Tibial nerve (tissue), 4 donors: ENCODE measurements around the gene TAX1BP1. TPM values are rescaled to one million over a fixed set of nuclear protein-coding genes. Genes with fewer than 3 reads are reported as not detected.

Experiments used
- DNase-seq, 2 donors: peaks; one replicate each; pipeline ENCODE4 v3.0.0-alpha.2; 2019; ENCODE audit warnings: low spot score in 2 of 2
- H3K27ac ChIP-seq, 4 donors: fragments of 200-600 bp; sonication (generic) in 3 of 4; one replicate each; pipeline ENCODE4 v1.5.1; 2017 to 2019; ENCODE audit warnings: mild to moderate bottlenecking in 1 of 4
- H3K27me3 ChIP-seq, 2 donors: fragments of 200-600 bp; sonication (generic) in 1 of 2; one replicate each; pipeline versions ENCODE4 v1.5.1 to v1.6.0; 2017 to 2019
- H3K36me3 ChIP-seq, 3 donors: fragments of 200-600 bp; sonication (generic); one replicate each; pipeline ENCODE4 v1.5.1; 2018 to 2019
- H3K4me1 ChIP-seq, 4 donors: fragments of 200-600 bp; sonication (generic) in 3 of 4; one replicate each; pipeline ENCODE4 v1.5.1; 2017 to 2019
- H3K4me3 ChIP-seq, 4 donors: fragments of 200-600 bp; sonication (generic) in 3 of 4; one replicate each; pipeline ENCODE4 v1.5.1; 2017 to 2019; ENCODE audit warnings: mild to moderate bottlenecking in 1 of 4, moderate library complexity in 1 of 4
- H3K9me3 ChIP-seq, 4 donors: fragments of 200-600 bp; sonication (generic) in 3 of 4; one replicate each; pipeline ENCODE4 v1.5.1; 2017 to 2019
- EP300 ChIP-seq, 2 donors: sonication (generic); formaldehyde crosslinking; IDR thresholded peaks; one replicate each; pipeline ENCODE4 v1.6.1; 2017; ENCODE audit warnings: antibody characterized with exemption in 2 of 2, mild to moderate bottlenecking in 1 of 2
- POLR2A ChIP-seq, 2 donors: fragments of 450-650 bp; IDR thresholded peaks; one replicate each; pipeline ENCODE4 v1.6.1; 2017; ENCODE audit warnings: antibody characterized with exemption in 2 of 2, mild to moderate bottlenecking in 2 of 2, moderate library complexity in 2 of 2
- WGBS, 2 donors: methylation state at CpG; one replicate each; pipeline ENCODE4 v1.1.5; 2018; 5-methylcytosine and 5-hydroxymethylcytosine counted together
- total RNA-seq, 4 donors: library from RNA; depleted of rRNA; stranded (reverse); fragments of >200 nt; gene quantifications; one replicate each; pipeline ENCODE4 v1.1.0, GENCODE V29; 2016
- TF ChIP-seq, protein P1 (sequence below), 5 experiments: fragments of 200-600 bp in 3 of 5; fragments of 450-650 bp in 2 of 5; sonication (generic) in 3 of 5; IDR thresholded peaks; one replicate each; pipeline ENCODE4 v1.5.1; 2016 to 2019; ENCODE audit warnings: antibody characterized with exemption in 5 of 5, mild to moderate bottlenecking in 3 of 5, moderate library complexity in 2 of 5

TAX1BP1 gene
- total RNA-seq, 4 donors from 2014 or later = 52.8 to 89.6 (median 71.8) TPM

DNA sequence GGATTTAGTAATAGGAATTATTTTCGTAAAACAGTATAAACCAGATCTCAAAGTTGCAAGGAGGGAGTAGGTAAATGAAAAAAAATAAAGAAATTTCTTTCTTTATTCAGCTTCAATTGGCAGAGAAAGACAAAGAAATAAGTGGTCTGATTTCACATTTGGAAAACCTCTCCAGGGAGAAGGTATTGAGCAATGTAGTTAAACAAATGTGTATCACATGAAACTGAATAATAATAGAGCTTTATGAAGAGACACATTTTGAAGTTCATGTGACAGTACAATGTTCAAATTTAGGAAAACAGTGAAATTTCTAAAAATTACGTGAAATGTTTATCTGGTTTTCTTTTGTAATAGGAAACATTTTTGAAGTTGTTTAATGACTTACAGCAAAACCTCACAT, 63.0 kb downstream of the TAX1BP1 start:
- no peak overlapping the region for H3K4me3 ChIP-seq
- no peaks in the 10 kb centered on the region for H3K9me3 ChIP-seq
- 62% methylated on average over 2 of the region's 2 CpGs for WGBS, 2 donors
- H3K36me3 ChIP-seq = peaks cover 0 to 6% (median 0%) of the 10 kb centered on the region in 3 donors
- TF ChIP-seq, protein P1, sequence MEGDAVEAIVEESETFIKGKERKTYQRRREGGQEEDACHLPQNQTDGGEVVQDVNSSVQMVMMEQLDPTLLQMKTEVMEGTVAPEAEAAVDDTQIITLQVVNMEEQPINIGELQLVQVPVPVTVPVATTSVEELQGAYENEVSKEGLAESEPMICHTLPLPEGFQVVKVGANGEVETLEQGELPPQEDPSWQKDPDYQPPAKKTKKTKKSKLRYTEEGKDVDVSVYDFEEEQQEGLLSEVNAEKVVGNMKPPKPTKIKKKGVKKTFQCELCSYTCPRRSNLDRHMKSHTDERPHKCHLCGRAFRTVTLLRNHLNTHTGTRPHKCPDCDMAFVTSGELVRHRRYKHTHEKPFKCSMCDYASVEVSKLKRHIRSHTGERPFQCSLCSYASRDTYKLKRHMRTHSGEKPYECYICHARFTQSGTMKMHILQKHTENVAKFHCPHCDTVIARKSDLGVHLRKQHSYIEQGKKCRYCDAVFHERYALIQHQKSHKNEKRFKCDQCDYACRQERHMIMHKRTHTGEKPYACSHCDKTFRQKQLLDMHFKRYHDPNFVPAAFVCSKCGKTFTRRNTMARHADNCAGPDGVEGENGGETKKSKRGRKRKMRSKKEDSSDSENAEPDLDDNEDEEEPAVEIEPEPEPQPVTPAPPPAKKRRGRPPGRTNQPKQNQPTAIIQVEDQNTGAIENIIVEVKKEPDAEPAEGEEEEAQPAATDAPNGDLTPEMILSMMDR (IDR thresholded peaks at IDR 0.05) = no peak
- TF ChIP-seq POLR2A (IDR thresholded peaks at IDR 0.05) (no peak), EP300 (IDR thresholded peaks at IDR 0.05) (peak in 1 of 2 donors; percentile 60)
- DNase-seq = no peak
- H3K27ac ChIP-seq = peak overlapping the region in 1 of 4 donors; percentile 65
- H3K4me1 ChIP-seq = peaks cover 0 to 8% (median 0%) of the 10 kb centered on the region in 4 donors
- H3K27me3 ChIP-seq = no peaks in the 10 kb centered on the region

DNA sequence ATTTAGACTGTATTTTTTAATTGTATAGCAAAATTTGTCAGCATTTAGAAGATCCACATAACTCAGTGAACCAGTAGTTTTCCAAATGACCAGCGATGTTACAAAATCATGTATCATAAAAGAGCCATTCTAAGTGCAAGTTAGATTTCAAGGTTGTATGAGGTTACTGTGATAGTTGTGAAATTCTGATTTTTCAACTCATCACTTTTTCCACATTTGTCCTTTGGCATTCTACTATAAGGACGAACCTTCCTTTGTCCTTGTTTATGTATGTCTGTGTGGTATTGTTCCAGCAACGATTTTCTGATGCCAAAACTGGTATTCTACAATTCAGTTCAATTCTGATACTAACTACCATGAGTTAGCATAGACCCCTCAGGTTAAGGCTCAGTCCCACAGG, 64.2 kb downstream of the TAX1BP1 start:
- Histone ChIP-seq H3K4me3 (no peak overlapping the region), H3K9me3 (no peaks in the 10 kb centered on the region), H3K4me1 (peaks cover 0 to 14% (median 1%) of the 10 kb centered on the region in 4 donors), H3K27ac (peak overlapping the region in 1 of 4 donors; percentile 65), H3K27me3 (no peaks in the 10 kb centered on the region), H3K36me3 (no peaks in the 10 kb centered on the region)
- TF ChIP-seq, protein P1 (IDR thresholded peaks at IDR 0.05) = no peak
- TF ChIP-seq EP300 (IDR thresholded peaks at IDR 0.05) = peak in 1 of 2 donors; percentile 45
- DNase-seq = no peak
- 77 to 82% methylated on average over 3 of the region's 3 CpGs for WGBS, 2 donors

DNA sequence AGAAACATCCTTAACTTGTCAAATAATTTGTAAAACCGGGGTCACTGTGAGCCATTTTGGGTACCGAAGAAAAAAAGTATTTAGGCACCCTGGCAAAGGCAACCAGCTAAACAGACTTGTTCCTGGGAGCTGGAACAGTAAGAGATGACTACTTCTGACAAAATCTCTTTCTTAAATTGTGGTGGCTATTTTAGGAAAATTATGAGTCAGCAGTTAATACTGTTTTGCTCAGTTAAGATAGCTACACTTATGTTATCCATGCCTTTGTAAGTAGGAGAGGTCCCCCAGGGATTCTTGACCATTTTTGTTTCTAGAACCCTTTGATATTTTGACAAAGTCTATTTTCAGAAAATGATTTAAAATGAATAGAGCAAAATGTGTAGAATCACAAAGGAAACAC, 68.7 kb downstream of the TAX1BP1 start:
- DNase-seq = no peak
- H3K9me3 ChIP-seq = no peaks in the 10 kb centered on the region
- no peak overlapping the region for H3K27ac ChIP-seq
- WGBS, 2 donors = 86 to 95% methylated on average over 2 of the region's 2 CpGs
- peaks cover 0 to 7% (median 1%) of the 10 kb centered on the region in 4 donors for H3K4me1 ChIP-seq
- TF ChIP-seq, protein P1 (IDR thresholded peaks at IDR 0.05) = no peak
- TF ChIP-seq POLR2A (IDR thresholded peaks at IDR 0.05) (no peak), EP300 (IDR thresholded peaks at IDR 0.05) (no peak)
- no peak overlapping the region for H3K4me3 ChIP-seq
- peaks cover 0 to 13% (median 0%) of the 10 kb centered on the region in 3 donors for H3K36me3 ChIP-seq
- no peaks in the 10 kb centered on the region for H3K27me3 ChIP-seq

DNA sequence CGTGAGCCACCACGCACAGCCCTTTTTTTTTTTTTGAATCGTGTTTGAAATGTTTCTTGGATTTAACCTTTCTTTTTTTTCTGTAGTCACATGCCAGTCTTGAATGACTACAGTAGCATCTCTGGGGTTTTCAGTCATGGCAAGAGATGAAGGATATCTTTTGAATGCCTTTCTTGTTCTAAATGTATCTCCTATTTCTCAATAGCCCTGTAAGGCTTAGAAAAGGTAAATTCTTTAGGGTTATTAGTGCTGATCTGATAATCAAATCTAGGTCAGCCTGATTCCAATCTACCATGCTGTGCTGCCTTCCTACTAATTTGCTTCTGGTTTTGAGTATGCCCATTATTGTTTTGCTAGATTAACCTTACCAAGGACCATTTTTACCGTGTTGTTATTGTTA, 70.2 kb downstream of the TAX1BP1 start:
- DNase-seq = no peak
- Histone ChIP-seq H3K9me3 (no peaks in the 10 kb centered on the region), H3K27ac (no peak overlapping the region), H3K4me3 (no peak overlapping the region), H3K4me1 (peaks cover 0 to 9% (median 1%) of the 10 kb centered on the region in 4 donors), H3K36me3 (peaks cover 0 to 18% (median 0%) of the 10 kb centered on the region in 3 donors), H3K27me3 (no peaks in the 10 kb centered on the region)
- WGBS, 2 donors = 78 to 91% methylated on average over 4 of the region's 4 CpGs
- TF ChIP-seq, protein P1 (IDR thresholded peaks at IDR 0.05) = no peak
- TF ChIP-seq POLR2A (IDR thresholded peaks at IDR 0.05) = no peak
- TF ChIP-seq EP300 (IDR thresholded peaks at IDR 0.05) = no peak

DNA sequence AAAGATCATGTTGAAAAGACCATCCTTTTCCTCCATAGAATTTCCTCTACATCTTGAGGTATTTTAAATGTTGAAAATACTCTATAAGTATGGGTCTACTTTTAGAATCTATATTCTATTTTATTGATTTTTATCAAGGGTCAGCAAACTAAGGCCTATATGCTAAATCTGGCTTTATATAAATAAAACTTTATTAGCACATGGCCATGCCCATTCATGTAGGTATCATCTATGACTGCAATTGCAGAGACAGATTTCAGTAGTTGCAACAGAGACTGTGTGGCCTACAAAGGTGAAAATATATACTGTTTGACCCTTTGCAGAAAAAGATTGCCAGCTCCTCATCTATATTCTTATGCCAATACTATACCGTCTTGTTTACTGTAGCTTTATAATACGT, 72.7 kb downstream of the TAX1BP1 start:
- Histone ChIP-seq H3K4me3 (no peak overlapping the region), H3K27me3 (no peaks in the 10 kb centered on the region), H3K9me3 (no peaks in the 10 kb centered on the region), H3K36me3 (peaks cover 0 to 40% (median 0%) of the 10 kb centered on the region in 3 donors), H3K4me1 (peaks cover 0 to 9% (median 1%) of the 10 kb centered on the region in 4 donors), H3K27ac (no peak overlapping the region)
- TF ChIP-seq POLR2A (IDR thresholded peaks at IDR 0.05) (no peak), EP300 (IDR thresholded peaks at IDR 0.05) (no peak)
- TF ChIP-seq, protein P1 (IDR thresholded peaks at IDR 0.05) = no peak
- 95% methylated on average over 2 of the region's 2 CpGs for WGBS, 2 donors
- DNase-seq = no peak
